Loucy (cell line): ENCODE results near the gene ITGA5.

ENCODE experiments used
- H2AFZ ChIP-seq: fragments of 200-600 bp; sonication (generic); 2 replicates; pipeline ENCODE4 v1.6.0; 2016; ENCODE audit warnings: antibody characterized with exemption, mild to moderate bottlenecking, low read length, moderate library complexity
- H3F3A ChIP-seq: fragments of 200-600 bp; 2 replicates; pipeline ENCODE4 v1.6.0; 2016; ENCODE audit warnings: antibody characterized with exemption, low read depth, mild to moderate bottlenecking
- H3K27me3 ChIP-seq: fragments of 200-600 bp; sonication (generic); 2 replicates; pipeline ENCODE4 v1.6.1; 2014; ENCODE audit warnings: low read length, mild to moderate bottlenecking; ENCODE audit not compliant: insufficient read depth, poor library complexity, severe bottlenecking
- H3K36me3 ChIP-seq: fragments of 200-600 bp; sonication (generic); 2 replicates; pipeline ENCODE4 v1.6.1; 2016; ENCODE audit warnings: low read length; ENCODE audit not compliant: insufficient read depth
- H3K4me1 ChIP-seq: fragments of 200-600 bp; sonication (generic); 2 replicates; pipeline ENCODE4 v1.5.1; 2014; ENCODE audit warnings: low read length, mild to moderate bottlenecking; ENCODE audit not compliant: insufficient read depth, poor library complexity, severe bottlenecking
- H3K4me2 ChIP-seq: fragments of 200-600 bp; sonication (generic); 2 replicates; pipeline ENCODE4 v1.6.0; 2014; ENCODE audit warnings: antibody characterized with exemption, low read length, low read depth, mild to moderate bottlenecking; ENCODE audit not compliant: poor library complexity, severe bottlenecking
- H3K4me3 ChIP-seq: fragments of 200-600 bp; sonication (generic); 2 replicates; pipeline ENCODE4 v1.5.1; 2014; ENCODE audit warnings: low read length, mild to moderate bottlenecking, mixed read lengths; ENCODE audit not compliant: poor library complexity, severe bottlenecking
- H3K79me2 ChIP-seq: fragments of 200-600 bp; sonication (generic); 2 replicates; pipeline ENCODE4 v1.6.1; 2014; ENCODE audit warnings: low read length; ENCODE audit not compliant: insufficient read depth
- H3K9ac ChIP-seq: fragments of 200-600 bp; sonication (generic); 2 replicates; pipeline ENCODE4 v1.6.0; 2014; ENCODE audit warnings: mild to moderate bottlenecking, low read depth, low read length, moderate library complexity; ENCODE audit not compliant: poor library complexity, severe bottlenecking
- H3K9me2 ChIP-seq: fragments of 200-600 bp; sonication (generic); replicated peaks from 2 replicates; pipeline ENCODE4 v1.6.1; 2016; ENCODE audit warnings: low read depth, low read length, mixed read lengths
- H3K9me3 ChIP-seq: fragments of 200-600 bp; sonication (generic); 2 replicates; pipeline ENCODE4 v1.6.1; 2014; ENCODE audit warnings: mild to moderate bottlenecking, antibody characterized with exemption, low read length, low read depth; ENCODE audit not compliant: insufficient read depth
- H4K20me1 ChIP-seq: fragments of 200-600 bp; sonication (generic); 2 replicates; pipeline ENCODE4 v1.6.0; 2014; ENCODE audit warnings: antibody characterized with exemption, low read length, mild to moderate bottlenecking; ENCODE audit not compliant: insufficient read depth, poor library complexity, severe bottlenecking
- CTCF ChIP-seq: fragments of 200-600 bp; sonication (generic); conservative IDR thresholded peaks from 2 replicates; pipeline ENCODE4 v1.5.1; 2014; ENCODE audit warnings: mild to moderate bottlenecking, antibody characterized with exemption, low read length
- EZH2phosphoT487 ChIP-seq: fragments of 200-600 bp; IDR thresholded peaks from 2 replicates; pipeline ENCODE4 v1.6.1; 2018; ENCODE audit warnings: antibody characterized with exemption, mild to moderate bottlenecking, moderate library complexity, borderline replicate concordance

The ITGA5 gene

GRCh38 chr12:54419088-54419887 is at the start of gene ITGA5:
Gene ITGA5, minus strand, starts transcription at chr12:54419266. Its CDS starts 68 bp downstream, at chr12:54419198.
- peaks cover 58% of the 10 kb centered on the region for H3K79me2 ChIP-seq
- peak within 1 kb of the TSS; percentile 98 for H3K4me3 ChIP-seq
- H3K4me1 ChIP-seq = peaks cover 58% of the 10 kb centered on the region
- no peaks in the 10 kb centered on the region for H3K9me3 ChIP-seq
- no peaks in the 10 kb centered on the region for H3K36me3 ChIP-seq
- H3F3A ChIP-seq = peaks cover 6% of the 10 kb centered on the region; the same call in 1 of the 2 replicates
- H3K9ac ChIP-seq = peak within 1 kb of the TSS; percentile 99
- H2AFZ ChIP-seq = peak within 1 kb of the TSS; percentile 29
- H3K9me2 ChIP-seq = no peaks in the 10 kb centered on the region
- H3K4me2 ChIP-seq = peak within 1 kb of the TSS; percentile 100
- H4K20me1 ChIP-seq = peaks cover 7% of the 10 kb centered on the region
- no peak for TF ChIP-seq CTCF
- TF ChIP-seq EZH2phosphoT487 = no peak
- peaks cover 10% of the 10 kb centered on the region for H3K27me3 ChIP-seq

- H3K9ac ChIP-seq = no peak overlapping the region
- TF ChIP-seq CTCF (no peak), EZH2phosphoT487 (no peak)
- H3K79me2 ChIP-seq = no peaks in the 10 kb centered on the region
- H3F3A ChIP-seq = no peaks in the 10 kb centered on the region
- no peaks in the 10 kb centered on the region for H3K9me3 ChIP-seq
- no peak overlapping the region for H3K4me2 ChIP-seq
- no peaks in the 10 kb centered on the region for H3K4me1 ChIP-seq
- no peaks in the 10 kb centered on the region for H3K9me2 ChIP-seq
- H4K20me1 ChIP-seq = no peaks in the 10 kb centered on the region
- H2AFZ ChIP-seq = no peak overlapping the region
- no peaks in the 10 kb centered on the region for H3K36me3 ChIP-seq
- no peak overlapping the region for H3K4me3 ChIP-seq
- no peaks in the 10 kb centered on the region for H3K27me3 ChIP-seq
Measured at GRCh38 chr12:54465857-54466523, 46.9 kb upstream of the ITGA5 start.

- no peak overlapping the region for H3K4me2 ChIP-seq
Measured at GRCh38 chr12:54463484-54463883, 44.4 kb upstream of the ITGA5 start.

More at GRCh38 chr12:54463484-54463883, 44.4 kb upstream of the ITGA5 start:
- TF ChIP-seq EZH2phosphoT487 (no peak), CTCF (no peak)
- no peaks in the 10 kb centered on the region for H3K9me3 ChIP-seq
- H2AFZ ChIP-seq = no peak overlapping the region
- no peaks in the 10 kb centered on the region for H3K4me1 ChIP-seq
- H3K9me2 ChIP-seq = no peaks in the 10 kb centered on the region
- no peaks in the 10 kb centered on the region for H3K36me3 ChIP-seq
- no peaks in the 10 kb centered on the region for H4K20me1 ChIP-seq
- H3K9ac ChIP-seq = no peak overlapping the region
- no peaks in the 10 kb centered on the region for H3F3A ChIP-seq
- no peaks in the 10 kb centered on the region for H3K79me2 ChIP-seq
- no peak overlapping the region for H3K4me3 ChIP-seq
- no peaks in the 10 kb centered on the region for H3K27me3 ChIP-seq
